Activated CD4-positive, alpha-beta T cell treated with anti-CD3 and anti-CD28 coated beads for 36 hours (primary cell): ENCODE measurements around the gene SLC10A6. TPM values are rescaled to one million over a fixed set of nuclear protein-coding genes. Genes with fewer than 3 reads are reported as not detected.

Experiments used
- total RNA-seq, 2 experiments: library from RNA; stranded (reverse); gene quantifications; one replicate each; pipeline ENCODE4 v1.2.3, GENCODE V29; 2021

SLC10A6 gene
- total RNA-seq, 2 experiments from 2014 or later: not detected

Other genes with a start within 250 kb of the SLC10A6 start
- not detected for gene C4orf36, start 43.0 kb upstream of the SLC10A6 start, total RNA-seq
- 10 to 100 TPM; 47.3 to 57.8 TPM for gene AFF1, start 85.6 kb upstream of the SLC10A6 start, total RNA-seq